ENCODE data around the gene ABCB8. TPM values are rescaled to one million over a fixed set of nuclear protein-coding genes. Genes with fewer than 3 reads are reported as not detected.
A peak's percentile ranks its signal among the peaks of the same experiment; 100 is the strongest.

ABCB8 gene
- total and polyA plus RNA-seq, 12 donors, result 16.7 to 42.2 (median 24.6) TPM

- WGBS, 2 donors, result 52 to 56% methylated on average over 17 of the region's 17 CpGs
- no peak for TF ChIP-seq CTCF (IDR thresholded peaks at IDR 0.05)
- no peaks in the 10 kb centered on the region for H3K27me3 ChIP-seq
- peak overlapping the region; percentile 29 to 84 (median 74) for H3K4me3 ChIP-seq
- peaks cover 0 to 25% (median 0%) of the 10 kb centered on the region in 9 donors for H3K36me3 ChIP-seq
- peak in 1 of 8 donors; percentile 0 for ATAC-seq
- H3K27ac ChIP-seq, result peak overlapping the region; percentile 36 to 91 (median 82)
- peaks cover 3 to 21% (median 14%) of the 10 kb centered on the region in 9 donors for H3K4me1 ChIP-seq
- H3K9me3 ChIP-seq, result no peaks in the 10 kb centered on the region
- DNase-seq, result no peak
- intact Hi-C loops (cut with DNase I), result loop anchor here in 6 of 10 donors (1.0 to 5.0 kb wide), 7 partner anchors 29 to 83 kb away; partner anchors contain the start of genes SLC4A2 (in 2 of the 6) and AGAP3 (in 1 of the 6)
Measured at GRCh38 chr7:151028948-151029501, 775 bp downstream of the ABCB8 start.

GRCh38 chr7:151031011-151031410 is 2.8 kb downstream of the ABCB8 start:
- Histone ChIP-seq H3K27me3 (no peaks in the 10 kb centered on the region), H3K4me3 (no peak overlapping the region), H3K27ac (no peak overlapping the region), H3K36me3 (peaks cover 0 to 43% (median 5%) of the 10 kb centered on the region in 9 donors), H3K4me1 (peaks cover 3 to 33% (median 21%) of the 10 kb centered on the region in 9 donors), H3K9me3 (no peaks in the 10 kb centered on the region)
- no peak for TF ChIP-seq CTCF (IDR thresholded peaks at IDR 0.05)
- WGBS, 2 donors, result 93 to 95% methylated on average over 4 of the region's 4 CpGs
- intact Hi-C loops (cut with DNase I), result loop anchor here in 4 of 10 donors (2.0 to 10.0 kb wide), 3 partner anchors 26 to 81 kb away; partner anchors contain the start of gene CDK5 (in 1 of the 4)
- DNase-seq (no peak), ATAC-seq (no peak)

GRCh38 chr7:151032936-151033863 is 5.0 kb downstream of the ABCB8 start:
- no peaks in the 10 kb centered on the region for H3K27me3 ChIP-seq
- no peak for TF ChIP-seq CTCF (IDR thresholded peaks at IDR 0.05)
- ATAC-seq (no peak), DNase-seq (no peak)
- no peak overlapping the region for H3K27ac ChIP-seq
- no peak overlapping the region for H3K4me3 ChIP-seq
- intact Hi-C loops (cut with DNase I), result loop anchor here in 3 of 10 donors (5.0 to 10.0 kb wide), 2 partner anchors 72 to 79 kb away; no protein-coding TSS in a partner anchor
- 89 to 92% methylated on average over 17 of the region's 17 CpGs for WGBS, 2 donors
- H3K4me1 ChIP-seq, result peaks cover 0 to 28% (median 16%) of the 10 kb centered on the region in 9 donors
- peaks cover 0 to 62% (median 12%) of the 10 kb centered on the region in 9 donors for H3K36me3 ChIP-seq
- H3K9me3 ChIP-seq, result no peaks in the 10 kb centered on the region

GRCh38 chr7:151033864-151034249 is 5.6 kb downstream of the ABCB8 start:
- intact Hi-C loops (cut with DNase I), result loop anchor here in 3 of 10 donors (5.0 to 10.0 kb wide), 2 partner anchors 71 to 78 kb away; no protein-coding TSS in a partner anchor
- DNase-seq (no peak), ATAC-seq (no peak)
- Histone ChIP-seq H3K36me3 (peaks cover 0 to 62% (median 12%) of the 10 kb centered on the region in 9 donors), H3K27me3 (no peaks in the 10 kb centered on the region), H3K4me3 (no peak overlapping the region), H3K27ac (no peak overlapping the region), H3K4me1 (peaks cover 5 to 32% (median 19%) of the 10 kb centered on the region in 9 donors), H3K9me3 (no peaks in the 10 kb centered on the region)
- 83 to 98% methylated on average over 5 of the region's 5 CpGs for WGBS, 2 donors
- no peak for TF ChIP-seq CTCF (IDR thresholded peaks at IDR 0.05)
